ENCODE results near the gene IDH3B.
"Not testable (repeated sequence)": the region's sequence is repeated elsewhere in the genome, so short reads cannot be mapped to it uniquely, and the experiment has no call there.

IDH3B gene

DNA sequence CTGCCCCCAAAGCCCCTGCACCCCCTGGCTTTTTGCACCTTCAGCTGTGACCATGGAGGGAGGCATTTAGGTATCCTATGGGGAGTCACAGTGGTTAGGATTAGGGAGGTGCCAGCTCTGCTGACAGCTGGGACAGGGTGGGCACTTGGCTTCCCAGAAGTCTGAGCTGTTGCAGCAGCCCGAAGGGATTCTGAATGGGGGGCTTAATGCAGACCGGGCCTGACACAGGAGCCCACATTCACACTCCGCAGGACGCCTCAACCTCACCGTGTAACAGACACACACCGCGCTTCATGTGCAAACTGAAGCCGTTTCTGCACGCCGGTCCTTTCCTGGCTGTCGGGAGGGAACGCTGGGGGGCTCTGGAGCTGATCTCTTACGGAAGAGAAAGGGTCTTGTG is 30.5 kb upstream of the IDH3B start:
- DNase-seq: no peak

DNA sequence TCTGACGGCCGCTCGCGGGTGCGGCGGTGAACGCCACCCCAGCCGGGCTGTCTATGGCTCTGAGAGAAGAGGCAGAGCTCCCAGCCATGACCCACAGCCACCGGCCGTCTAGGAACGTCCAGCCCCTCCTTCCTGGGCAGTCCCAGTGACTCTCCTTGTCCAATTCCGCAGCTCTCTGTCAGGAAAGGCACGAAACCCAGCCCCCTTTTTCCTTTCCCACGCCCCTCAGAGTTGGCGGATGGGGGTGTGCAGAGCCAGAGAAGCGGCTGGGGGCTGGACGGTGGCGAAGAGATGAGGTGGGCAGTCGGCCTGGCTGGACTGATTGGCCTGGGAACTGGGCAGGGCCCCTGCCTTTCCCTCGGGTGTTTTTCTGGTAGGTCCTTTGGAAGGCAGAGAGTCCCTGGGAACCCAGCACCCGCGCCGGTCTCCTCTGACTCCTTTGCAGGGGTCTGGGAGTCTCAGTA is 30.0 kb upstream of the IDH3B start:
- no peak for DNase-seq

DNA sequence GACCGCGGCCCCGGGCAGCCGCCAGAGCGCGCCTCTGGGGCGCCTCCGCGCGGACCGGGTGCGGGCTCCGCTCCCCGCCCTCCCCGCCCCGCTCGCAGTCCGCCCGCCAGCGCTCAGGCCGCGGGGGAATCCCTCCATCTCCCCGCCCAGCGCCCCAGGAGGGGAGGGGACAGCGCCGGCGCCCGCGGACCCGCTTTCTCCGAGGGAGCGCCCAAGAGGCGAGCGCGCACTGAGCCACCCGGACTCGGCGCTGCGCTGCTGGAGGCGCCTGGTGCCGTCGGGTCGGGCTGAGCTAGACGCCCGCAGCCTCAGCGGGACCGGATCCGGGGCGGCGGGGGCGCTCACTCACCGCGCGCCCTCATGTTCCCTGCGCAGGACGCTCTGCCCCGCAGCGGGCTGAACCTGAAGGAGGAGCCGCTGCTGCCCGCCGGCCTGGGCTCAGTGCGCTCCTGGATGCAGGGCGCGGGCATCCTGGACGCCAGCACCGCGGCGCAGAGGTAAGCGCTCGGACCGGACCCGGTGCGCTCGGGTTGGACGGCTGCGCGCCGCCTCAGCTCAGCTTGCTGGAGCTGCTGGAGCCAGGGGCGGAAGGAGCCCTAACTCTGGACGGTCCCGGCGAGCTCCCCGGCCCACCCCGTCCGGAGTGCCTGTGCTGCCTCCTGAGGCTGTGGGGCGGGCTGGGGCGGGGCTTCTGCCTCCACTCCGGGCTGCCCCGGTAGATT is 29.4 kb upstream of the IDH3B start:
- no peak for DNase-seq

DNA sequence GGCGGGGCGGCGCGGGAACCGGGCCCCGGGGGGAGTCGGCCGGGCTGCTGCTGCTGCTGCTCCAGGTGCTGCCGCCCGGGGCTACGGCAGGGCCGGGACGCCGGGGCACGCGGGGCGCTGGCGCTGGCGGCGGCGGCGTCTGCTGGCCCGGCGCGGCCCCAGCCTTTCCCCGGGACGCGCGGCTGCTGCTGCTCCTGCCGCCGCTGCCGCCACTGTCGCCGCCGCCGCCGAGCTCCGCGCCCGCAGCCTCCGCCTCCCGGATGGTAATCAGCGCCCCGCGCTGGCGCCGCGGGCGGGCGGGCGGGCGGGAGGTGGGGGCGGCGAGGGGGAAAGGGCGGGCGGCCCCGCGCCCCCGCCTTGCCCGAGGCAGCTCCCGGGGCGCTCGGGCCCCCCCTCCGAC is 28.9 kb upstream of the IDH3B start:
- DNase-seq: no peak

DNA sequence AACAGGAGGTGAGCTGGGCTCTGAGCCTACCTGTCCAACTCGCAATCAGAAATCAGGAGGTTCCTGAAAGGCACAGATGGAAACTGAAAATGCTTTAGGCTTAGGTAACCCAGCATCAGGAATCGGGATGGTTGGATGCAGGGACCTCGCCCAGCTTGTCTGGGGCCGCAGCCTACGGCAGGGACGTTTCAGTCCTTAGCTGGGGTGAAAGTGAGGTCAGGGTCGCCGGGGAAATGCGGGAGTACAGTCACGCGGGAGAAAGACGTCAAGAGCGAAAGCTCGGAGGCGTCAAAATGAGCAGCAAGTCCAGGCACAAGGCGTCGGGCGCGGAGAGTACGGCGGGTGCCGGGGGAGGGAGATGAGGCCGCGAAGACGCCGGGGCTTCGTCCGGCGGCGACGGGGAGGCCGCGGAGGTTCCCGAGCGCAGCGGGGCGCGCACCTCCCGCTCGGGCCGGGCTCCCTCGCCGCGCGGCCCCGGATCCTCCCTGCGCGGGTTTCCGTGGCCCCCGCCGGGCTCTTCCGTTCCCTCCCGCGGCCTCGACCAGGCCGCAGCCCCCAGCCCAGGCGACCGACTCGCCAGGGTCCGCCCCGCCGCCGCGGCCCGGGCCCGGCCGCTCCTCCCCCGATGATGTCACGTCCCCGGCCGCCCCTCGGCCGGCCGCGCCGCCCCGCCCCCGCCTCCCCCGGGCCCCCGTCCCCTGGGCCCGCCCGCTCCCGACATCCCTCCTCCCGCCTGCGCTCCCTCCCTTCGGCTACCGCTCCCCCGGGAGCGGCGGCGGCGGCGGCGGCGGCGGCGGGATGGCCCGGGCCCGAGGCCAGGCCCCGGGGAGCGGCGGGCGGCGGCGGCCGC is 28.2 kb upstream of the IDH3B start, which contains the start of gene EBF4:
Gene EBF4 (plus strand): TSS at position 745 of the 850 bp plus-strand sequence. CDS start 866 bp downstream, outside the sequence.
- DNase-seq: no peak

DNA sequence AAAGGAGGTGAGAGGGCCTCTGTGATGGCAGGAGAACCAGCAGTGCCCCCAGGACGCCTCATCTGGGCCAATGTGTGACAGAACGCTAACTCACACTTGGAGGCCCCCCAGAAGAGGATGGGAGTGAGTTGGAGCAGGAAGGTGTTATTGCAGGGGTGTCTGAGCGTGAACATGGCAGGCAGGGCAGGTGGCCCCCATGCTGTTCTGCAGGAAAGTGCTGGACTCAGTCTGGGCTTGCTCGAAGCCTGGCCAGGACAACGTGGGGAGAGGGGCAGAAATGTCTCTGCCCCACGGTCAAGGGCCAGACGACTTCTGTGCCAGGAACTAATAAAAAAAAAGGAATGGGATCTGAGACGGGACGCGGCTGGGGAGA is 27.6 kb upstream of the IDH3B start:
- no peak for DNase-seq

DNA sequence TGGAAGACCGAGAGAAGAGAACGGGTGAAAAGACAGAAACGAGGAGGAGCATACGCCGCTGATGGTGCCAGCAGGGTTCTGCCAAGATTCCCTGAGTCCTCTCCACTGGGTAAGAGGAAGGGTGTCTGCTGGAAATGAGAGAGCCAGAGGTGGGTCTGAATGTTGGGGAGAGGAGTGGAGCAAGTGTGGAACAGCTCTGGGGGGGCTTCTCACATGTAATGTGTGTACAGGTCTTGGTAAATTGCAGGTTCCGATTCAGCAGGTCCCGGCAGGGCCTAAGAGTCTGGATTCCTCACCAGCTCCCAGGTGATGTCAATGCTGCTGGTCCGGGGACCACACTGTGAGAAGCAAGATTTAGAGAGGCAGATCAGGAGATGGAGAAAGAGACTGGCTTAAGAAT is 27.1 kb upstream of the IDH3B start:
- no peak for DNase-seq

DNA sequence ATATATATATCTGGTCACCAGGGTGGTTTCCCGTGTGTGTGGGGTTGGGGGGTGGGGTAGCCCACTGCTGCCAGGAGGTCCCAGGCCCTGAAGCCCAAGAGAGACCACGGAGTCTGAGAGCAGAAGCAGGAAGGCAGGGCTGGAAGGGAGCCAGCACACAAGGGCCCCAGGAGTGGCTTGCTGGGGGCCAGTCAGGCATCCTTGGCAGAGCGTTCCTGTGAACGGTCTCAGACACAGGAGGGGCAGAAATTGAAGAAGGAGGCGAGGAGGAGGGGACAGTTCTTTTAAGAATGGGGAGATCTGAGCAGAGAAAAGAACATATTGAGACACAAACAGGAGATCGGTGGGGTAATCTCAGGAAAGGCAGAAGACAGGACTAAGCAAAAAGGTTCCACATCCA is 26.7 kb upstream of the IDH3B start:
- DNase-seq: no peak

DNA sequence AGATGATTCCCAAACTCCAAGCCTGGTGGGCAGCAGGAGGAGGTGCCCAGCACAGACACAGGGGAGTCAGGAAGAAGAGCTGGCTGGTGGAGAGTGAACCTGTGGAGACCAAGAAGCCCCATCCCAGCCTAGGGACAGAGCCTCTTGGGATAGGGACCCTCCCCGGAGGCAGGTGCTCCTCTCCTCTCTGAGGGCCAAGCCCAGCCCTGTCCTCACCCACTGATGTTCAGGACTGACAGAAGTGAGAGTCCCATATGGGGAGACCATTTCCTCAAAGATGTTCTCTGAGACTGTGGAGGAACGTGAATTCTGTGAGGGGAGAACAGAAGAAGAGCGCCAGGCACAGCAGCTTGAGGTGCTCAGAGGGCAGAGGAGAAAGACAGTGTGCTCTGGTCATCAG is 26.2 kb upstream of the IDH3B start:
- no peak for DNase-seq

DNA sequence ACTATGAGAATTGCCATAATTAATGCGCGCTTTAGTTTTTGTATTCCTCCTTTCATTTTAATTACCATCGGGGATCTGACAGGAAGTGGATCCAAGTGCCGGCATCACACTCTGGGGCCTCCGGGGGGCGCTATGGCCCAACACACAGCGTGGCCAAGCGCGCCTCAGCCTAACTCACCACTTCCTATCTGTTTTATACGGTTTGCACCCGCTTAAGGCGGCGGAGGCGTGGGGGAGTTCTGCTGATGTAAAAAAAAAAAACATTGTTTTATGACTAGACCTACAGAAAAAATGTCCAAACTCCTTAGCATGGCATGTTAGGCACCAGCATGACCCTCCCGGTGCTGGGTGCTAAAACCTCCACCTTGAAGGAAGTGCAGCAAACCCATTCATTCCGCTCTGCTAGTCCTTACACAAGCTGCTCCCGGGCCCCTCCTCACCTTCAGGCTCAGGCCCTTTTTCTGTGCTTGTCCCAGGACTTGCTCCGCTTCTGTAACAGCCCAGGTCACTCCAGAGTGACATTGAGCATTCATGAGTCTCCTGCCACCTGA is 24.1 kb upstream of the IDH3B start:
- DNase-seq: peak; percentile 77 to 85

DNA sequence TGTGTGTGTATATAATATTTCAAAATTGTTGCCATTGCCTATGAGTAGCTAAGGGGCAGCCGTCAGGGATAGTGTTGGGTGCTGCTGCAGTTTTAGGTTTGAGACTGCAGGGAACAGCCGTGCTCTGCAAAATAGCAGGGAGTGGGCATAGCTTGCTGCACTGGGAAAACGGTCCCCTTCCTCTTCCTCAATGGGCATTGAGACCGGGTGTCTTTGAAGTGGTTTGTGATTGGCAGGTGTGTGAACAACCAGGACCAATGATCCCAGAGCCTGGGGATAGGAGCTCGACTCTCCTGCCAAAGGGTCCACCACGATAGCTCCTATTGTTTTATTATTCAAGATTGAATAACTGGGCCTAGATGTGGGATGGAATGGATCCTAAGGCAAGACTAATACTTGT is 23.5 kb upstream of the IDH3B start:
- no peak for DNase-seq

DNA sequence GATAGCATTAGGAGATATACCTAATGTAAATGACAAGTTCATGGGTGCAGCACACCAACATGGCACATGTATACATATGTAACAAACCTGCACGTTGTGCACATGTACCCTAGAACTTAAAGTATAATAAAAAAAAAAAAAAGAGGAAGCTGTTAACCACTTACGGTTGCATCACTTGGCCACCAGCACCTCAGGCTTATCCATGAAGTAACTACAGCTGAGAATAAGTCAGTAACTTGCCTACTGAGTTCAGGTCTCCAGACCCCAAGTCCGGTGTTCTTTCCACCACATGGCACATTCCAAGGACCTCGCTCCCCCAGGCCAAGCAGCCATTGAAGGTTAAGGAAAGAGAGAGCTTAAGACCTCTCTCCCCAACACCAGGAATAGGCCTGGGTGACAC is 20.8 kb upstream of the IDH3B start:
- DNase-seq: peak; percentile 73 to 74

DNA sequence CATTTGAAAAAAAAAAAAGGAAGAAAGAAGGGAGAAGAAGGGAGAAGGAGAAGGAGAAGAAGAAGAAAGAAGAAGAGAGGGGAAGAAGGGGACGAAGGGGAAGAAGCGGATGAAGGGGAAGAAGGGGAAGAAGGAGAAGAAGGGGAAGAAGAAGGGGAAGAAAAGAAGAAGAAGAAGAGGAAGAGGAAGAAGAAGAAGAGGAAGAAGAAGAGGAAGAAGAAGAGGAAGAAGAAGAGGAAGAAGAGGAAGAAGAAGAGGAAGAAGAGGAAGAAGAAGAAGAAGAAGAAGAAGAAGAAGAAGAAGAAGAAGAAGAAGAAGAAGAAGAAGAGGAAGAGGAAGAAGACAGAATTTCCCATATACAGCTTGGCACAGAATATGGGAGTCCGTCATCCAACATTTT is 18.0 kb upstream of the IDH3B start:
- DNase-seq: not testable (repeated sequence)

DNA sequence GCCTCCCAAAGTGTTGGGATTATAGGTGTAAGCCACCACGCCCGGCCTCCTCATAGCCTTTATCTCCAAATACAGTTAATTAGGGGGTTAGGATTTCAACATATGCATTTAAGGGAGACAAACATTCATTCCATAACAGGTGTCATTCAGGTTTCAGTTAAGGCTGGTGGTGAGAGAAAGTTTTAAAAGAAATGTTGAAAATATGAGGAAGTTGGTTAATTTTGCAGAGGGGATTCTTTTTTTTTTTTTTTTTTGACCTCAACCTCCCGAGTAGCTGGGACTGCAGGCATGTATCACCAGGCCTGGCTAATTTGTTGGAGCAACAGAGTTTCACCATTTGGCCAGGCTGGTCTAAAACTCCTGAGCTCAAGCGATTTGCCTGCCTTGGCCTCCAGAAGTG is 16.0 kb upstream of the IDH3B start:
- DNase-seq: no peak

DNA sequence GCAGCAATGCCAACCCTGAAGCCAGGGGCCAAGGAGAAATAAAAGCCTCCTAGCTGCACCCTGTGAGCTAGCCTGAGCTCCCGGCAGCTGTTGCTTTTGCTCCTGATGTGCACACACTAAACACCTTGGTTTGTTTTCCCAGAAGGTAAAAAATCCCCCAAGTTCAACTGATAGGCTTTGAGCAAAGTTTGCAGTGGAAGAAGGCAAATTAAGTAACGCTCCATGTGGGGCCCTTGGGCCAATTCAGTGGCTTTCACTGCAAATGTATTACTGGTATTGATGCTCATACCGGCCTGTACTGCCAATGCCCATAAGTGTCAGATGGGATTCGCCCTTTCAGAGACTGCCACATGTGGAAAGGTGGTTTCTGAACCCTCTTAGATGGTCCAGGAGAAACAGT is 9.4 kb upstream of the IDH3B start:
- no peak for DNase-seq

DNA sequence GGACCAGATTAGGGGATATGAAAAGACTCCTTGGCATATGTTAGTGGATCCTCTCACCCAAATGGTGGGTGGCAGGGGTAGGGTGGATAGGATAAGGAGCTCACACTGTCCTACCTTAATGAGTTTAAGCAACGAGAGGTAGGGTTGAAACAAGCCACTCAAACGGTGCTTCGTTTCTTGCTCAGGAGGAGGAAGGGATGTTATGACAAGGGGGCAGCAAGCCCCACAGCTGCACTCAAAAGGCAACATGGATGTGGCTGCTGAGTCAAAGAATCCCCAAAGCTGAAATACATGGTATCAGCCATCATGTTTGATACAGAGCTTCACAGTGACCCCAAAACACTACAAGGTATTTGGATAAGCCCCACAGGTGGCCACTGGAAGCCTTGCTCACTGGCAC is 8.4 kb upstream of the IDH3B start:
- DNase-seq: no peak

DNA sequence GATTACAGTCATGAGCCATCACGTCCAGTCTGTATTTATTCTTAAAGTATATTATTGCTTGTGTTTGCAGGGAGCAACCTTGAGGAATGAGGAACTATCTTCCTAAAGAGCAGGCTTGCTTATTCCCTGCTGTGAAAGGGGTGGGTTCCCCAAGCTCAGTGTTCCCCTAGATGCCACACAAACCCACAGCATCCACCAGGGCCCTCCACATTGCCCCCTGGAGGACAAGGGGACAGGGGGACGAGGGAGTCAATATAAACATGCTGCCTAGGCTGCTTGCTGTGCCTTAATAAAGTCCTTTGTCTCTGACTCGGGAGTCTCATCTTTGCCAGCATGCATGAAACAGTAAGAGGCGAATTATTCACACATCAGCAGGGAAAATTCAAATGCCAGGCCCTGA is 8.0 kb upstream of the IDH3B start:
- peak in 1 of 2 donors; percentile 13 for DNase-seq

DNA sequence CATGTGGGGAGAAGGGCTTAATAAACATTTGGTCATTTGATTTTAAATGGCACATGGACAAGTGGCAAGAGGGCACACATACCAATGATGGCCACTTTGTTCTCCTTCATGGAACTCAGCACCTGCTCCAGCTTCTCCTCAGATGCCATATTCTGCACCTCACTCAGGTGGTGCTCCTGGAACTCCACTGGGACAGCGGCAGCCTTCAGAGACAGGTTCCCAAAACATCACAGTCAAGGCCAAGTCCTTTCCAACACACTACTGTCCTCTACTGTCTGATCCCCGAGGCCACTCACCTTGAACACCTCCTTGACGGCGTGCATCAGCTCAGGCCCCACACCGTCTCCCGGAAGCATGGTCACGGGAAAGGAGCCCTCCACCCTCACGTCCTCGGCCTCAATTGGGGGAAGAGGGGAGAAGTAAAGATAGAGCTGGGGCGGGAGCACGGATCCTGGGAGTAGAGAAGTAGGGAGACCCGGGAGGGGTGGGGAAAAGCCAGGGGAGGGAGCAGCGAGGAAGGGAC is 591 bp downstream of the IDH3B start:
- DNase-seq: no peak

DNA sequence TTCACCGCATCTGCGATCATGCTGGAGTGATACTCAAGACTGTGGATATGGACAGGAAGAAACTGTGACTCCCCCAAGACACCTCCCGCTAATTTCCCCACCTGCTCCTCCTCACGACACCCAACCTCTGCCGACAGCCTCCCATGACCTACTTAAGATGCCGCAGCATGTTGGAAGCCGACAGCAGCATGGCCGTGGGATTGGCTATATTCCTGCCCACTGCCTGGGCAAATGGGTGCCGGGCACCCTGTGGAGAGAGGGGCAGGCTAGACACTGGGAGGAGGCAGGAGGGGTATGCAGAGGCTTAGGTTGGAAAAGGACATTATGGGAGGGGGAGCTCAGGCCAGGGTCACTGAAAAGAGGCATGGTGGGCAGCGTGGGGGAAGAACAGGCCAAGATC is 4.5 kb downstream of the IDH3B start:
- DNase-seq: no peak

DNA sequence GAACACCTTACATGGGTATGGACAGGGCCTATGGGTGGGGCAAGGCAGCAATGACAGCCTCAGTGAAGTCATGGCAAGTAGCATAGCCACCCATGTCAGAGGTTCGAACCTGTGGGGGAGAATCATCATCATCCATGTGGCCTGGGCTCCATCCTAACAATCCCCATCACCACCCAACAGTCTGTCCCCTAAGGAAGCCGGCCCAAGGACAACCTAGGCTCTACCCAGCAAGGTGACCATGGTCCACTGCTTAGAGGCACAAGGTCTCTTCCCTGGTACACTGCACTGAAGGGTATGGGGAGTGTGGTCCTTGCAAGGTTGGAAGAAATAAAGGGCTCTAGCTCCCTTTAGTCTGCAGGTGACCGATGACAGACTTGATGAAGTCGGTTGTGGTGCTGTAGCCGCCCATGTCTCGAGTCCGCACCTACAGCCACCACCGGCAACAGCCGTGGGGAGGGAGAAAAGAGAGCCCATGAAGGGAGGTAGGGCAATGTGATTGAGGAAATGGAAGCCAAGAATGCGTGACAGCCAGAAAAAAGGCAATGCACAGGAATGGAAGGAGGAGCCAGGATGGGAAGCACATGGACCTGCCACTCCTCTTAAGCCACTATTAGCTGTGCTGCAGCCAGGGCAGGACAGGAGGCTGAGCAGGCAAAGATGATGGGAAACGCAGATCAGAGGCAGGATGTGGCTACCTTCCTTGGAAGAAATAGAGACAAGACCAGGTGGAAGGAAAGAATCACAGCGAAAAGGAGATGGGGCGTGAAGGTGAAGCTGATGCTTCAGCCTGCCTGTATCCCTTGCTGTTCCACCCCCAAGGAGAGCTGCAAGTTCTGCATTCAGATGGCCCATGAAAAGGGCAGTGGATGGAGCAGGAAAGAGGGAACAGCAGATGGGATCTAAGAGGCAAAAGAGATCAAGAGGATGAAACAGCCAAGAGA is 5.3 kb downstream of the IDH3B start:
- no peak for DNase-seq

DNA sequence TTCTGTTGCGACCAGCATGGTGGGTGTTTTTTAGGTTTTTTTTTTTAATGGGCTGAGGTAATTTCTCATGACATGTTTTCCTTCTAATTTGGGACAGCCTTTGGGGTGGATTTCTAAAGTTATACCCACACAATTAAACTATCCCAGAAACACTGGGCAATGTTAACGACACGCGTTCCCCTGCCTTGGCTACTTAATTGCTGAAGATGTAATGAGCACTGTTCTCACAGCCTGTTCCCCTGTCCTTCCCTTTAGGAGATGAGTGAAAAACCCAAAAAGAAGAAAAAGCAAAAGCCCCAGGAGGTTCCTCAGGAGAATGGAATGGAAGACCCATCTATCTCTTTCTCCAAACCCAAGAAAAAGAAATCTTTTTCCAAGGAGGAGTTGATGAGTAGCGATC is 6.3 kb downstream of the IDH3B start:
- DNase-seq: no peak

DNA sequence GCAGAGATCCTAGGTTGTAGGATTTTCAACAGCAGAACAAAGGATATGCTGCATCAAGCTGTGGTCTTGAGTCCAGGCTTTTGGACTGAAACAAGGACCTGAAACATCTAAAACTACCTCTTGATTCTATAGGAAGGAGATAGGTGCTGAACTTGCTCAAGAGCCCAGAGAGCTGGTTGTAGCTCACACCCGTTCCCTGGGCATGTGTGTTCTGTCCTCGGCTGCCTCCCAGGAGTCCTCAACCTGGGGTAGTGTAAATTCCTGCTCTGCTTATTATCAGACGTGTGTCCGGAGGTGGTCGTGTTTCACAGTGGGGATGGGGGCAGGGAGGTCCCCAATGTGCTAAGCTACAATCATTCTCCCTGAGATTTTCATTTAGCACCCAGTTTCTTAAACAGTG is 6.8 kb downstream of the IDH3B start:
- no peak for DNase-seq

Measured in inflammatory macrophage (primary cell).